Tibial nerve (tissue), 3 donors: ENCODE data around the gene PAM16.

ENCODE experiments used
- POLR2A ChIP-seq, 2 donors: fragments of 450-650 bp; IDR thresholded peaks; one replicate each; pipeline ENCODE4 v1.6.1; 2017; ENCODE audit warnings: antibody characterized with exemption in 2 of 2, mild to moderate bottlenecking in 2 of 2, moderate library complexity in 2 of 2
- TF ChIP-seq, protein P1 (sequence below), 5 experiments: fragments of 200-600 bp in 3 of 5; fragments of 450-650 bp in 2 of 5; sonication (generic) in 3 of 5; IDR thresholded peaks; one replicate each; pipeline ENCODE4 v1.5.1; 2016 to 2019; ENCODE audit warnings: antibody characterized with exemption in 5 of 5, mild to moderate bottlenecking in 3 of 5, moderate library complexity in 2 of 5

- TF ChIP-seq, protein P1, sequence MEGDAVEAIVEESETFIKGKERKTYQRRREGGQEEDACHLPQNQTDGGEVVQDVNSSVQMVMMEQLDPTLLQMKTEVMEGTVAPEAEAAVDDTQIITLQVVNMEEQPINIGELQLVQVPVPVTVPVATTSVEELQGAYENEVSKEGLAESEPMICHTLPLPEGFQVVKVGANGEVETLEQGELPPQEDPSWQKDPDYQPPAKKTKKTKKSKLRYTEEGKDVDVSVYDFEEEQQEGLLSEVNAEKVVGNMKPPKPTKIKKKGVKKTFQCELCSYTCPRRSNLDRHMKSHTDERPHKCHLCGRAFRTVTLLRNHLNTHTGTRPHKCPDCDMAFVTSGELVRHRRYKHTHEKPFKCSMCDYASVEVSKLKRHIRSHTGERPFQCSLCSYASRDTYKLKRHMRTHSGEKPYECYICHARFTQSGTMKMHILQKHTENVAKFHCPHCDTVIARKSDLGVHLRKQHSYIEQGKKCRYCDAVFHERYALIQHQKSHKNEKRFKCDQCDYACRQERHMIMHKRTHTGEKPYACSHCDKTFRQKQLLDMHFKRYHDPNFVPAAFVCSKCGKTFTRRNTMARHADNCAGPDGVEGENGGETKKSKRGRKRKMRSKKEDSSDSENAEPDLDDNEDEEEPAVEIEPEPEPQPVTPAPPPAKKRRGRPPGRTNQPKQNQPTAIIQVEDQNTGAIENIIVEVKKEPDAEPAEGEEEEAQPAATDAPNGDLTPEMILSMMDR (IDR thresholded peaks at IDR 0.05): no peak
- no peak for TF ChIP-seq POLR2A (IDR thresholded peaks at IDR 0.05)
Observed at GRCh38 chr16:4303973-4304372, 47.1 kb downstream of the PAM16 start.
